Astrocyte (in vitro differentiated cells and primary cell): ENCODE measurements around the gene TRIL.

ENCODE experiments used
- CTCF ChIP-seq: IDR thresholded peaks from 2 replicates; pipeline ENCODE4 v1.5.1; 2011; ENCODE audit warnings: low read depth, mild to moderate bottlenecking, inconsistent platforms, low read length, moderate library complexity; ENCODE audit not compliant: insufficient read depth
- EZH2 ChIP-seq: IDR thresholded peaks from 2 replicates; pipeline ENCODE4 v1.6.1; 2012; ENCODE audit warnings: mild to moderate bottlenecking, low read length, inconsistent platforms; ENCODE audit not compliant: insufficient read depth

DNA sequence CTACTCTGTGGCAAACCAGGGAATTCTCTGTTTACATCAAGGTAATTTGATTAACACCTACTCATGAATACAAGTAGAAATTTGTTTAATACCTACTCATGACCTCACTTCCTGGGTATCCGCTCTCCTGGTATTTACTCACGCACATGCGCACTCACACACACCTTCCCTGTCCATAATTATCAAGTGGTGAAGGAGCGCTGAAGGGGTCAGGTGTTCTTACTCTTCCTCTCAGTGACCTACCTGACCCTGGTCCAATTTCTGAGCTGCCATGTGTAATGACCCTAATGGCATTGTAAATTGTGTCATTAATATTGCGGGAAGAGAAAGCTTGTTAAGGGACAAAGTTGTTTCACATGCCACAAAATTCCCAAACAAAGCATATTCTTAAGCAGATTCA lies 41.3 kb upstream of the TRIL start:
- TF ChIP-seq EZH2 (no peak), CTCF (no peak)
